ENCODE results near the gene SUMO3. TPM values are rescaled to one million over a fixed set of nuclear protein-coding genes. Genes with fewer than 3 reads are reported as not detected.

Gene SUMO3
- total RNA-seq, 2 experiments from 2014 or later = 60.3 to 85.5 TPM

DNA sequence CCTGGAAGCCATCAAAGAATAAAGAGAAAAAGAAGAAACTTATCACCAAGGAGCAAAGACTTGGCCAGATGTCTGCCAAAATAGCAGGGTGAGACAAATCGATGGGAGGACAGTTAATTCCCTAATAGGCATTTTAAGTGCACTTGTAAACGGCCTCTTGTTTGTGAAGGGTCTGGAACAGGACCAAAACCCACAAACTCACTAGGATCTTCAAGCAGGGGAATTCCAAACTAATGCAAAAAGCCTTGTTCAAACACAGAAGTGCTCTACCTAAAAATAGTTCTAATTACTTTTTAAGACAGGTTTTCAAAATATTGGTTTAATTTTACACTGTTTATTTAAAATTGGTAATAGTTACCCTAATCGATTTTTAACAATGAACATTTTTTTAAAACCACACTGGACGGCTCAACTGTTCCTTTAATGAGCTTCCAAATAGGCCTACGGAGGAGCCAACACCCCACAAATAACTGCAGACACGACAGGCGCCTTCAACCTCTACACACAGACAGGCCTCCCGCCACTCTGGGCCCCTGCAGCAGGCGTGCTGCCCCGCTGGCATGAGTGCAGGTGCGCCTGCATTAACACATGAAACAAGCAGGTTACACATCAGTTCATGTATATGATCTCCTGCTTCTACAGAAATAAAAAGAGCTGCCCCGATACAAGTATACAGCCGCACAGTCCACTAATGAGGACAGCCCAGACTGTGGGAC, 32.1 kb downstream of the SUMO3 start:
- Histone ChIP-seq H3K4me3 (ENCODE audit: low read depth, low read length, poor library complexity, severe bottlenecking) (no peak overlapping the region), H2AFZ (ENCODE audit: low read length) (no peak overlapping the region), H4K20me1 (ENCODE audit: insufficient read depth, low read length) (peaks cover 33% of the 10 kb centered on the region), H3K9me2 (ENCODE audit: insufficient read depth, low read length) (no peaks in the 10 kb centered on the region), H3K4me2 (ENCODE audit: low read length) (no peak overlapping the region), H3K27ac (ENCODE audit: low read depth, low read length, poor library complexity, severe bottlenecking) (no peak overlapping the region), H3K79me2 (ENCODE audit: insufficient read depth, low read depth, low read length) (peaks cover 89% of the 10 kb centered on the region), H3K36me3 (ENCODE audit: insufficient read depth, low read length) (peaks cover 93% of the 10 kb centered on the region), H3K4me1 (ENCODE audit: insufficient read depth, low read length, poor library complexity, severe bottlenecking) (peaks cover 10% of the 10 kb centered on the region), H3K9me3 (ENCODE audit: low read length) (no peaks in the 10 kb centered on the region)
- POLR2A ChIA-PET = no interaction called here
- no TSS peak for BruUV-seq (replicated peaks)
- intact Hi-C loops (cut with micrococcal nuclease; ENCODE audit: unreplicated experiment) = no loop called here
- TF ChIP-seq EZH2phosphoT487 (IDR thresholded peaks at IDR 0.05; ENCODE audit: borderline replicate concordance, low read depth, low read length) = no peak
- TF ChIP-seq, protein P1, sequence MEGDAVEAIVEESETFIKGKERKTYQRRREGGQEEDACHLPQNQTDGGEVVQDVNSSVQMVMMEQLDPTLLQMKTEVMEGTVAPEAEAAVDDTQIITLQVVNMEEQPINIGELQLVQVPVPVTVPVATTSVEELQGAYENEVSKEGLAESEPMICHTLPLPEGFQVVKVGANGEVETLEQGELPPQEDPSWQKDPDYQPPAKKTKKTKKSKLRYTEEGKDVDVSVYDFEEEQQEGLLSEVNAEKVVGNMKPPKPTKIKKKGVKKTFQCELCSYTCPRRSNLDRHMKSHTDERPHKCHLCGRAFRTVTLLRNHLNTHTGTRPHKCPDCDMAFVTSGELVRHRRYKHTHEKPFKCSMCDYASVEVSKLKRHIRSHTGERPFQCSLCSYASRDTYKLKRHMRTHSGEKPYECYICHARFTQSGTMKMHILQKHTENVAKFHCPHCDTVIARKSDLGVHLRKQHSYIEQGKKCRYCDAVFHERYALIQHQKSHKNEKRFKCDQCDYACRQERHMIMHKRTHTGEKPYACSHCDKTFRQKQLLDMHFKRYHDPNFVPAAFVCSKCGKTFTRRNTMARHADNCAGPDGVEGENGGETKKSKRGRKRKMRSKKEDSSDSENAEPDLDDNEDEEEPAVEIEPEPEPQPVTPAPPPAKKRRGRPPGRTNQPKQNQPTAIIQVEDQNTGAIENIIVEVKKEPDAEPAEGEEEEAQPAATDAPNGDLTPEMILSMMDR (conservative IDR thresholded peaks at IDR 0.05; ENCODE audit: low read length) = no peak
- no peak for DNase-seq (ENCODE audit: low spot score)
- CTCF ChIA-PET (ENCODE audit: unreplicated experiment) = no interaction called here

DNA sequence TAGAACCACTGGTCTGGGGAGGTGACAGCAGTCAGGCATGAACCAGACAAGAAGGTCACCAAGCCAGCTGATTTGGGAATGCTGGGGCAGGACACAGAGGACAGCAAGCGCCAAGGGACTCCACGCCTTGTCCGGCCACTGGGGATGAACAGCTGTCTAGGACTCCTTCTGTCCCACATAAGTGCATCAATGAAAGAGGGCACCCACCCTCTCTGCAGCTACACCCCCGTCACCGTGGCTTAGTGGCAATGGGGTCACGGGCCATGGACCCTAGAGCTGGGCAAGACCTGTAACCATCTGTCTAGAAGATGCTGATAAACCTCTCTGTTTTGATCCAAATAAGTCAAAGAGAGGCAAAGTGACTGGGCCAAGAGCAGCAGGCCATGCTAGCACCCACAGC, 33.1 kb downstream of the SUMO3 start:
- Histone ChIP-seq H3K4me1 (ENCODE audit: insufficient read depth, low read length, poor library complexity, severe bottlenecking) (peaks cover under 1% of the 10 kb centered on the region), H3K36me3 (ENCODE audit: insufficient read depth, low read length) (peaks cover 93% of the 10 kb centered on the region), H3K4me2 (ENCODE audit: low read length) (no peak overlapping the region), H3K79me2 (ENCODE audit: insufficient read depth, low read depth, low read length) (peaks cover 79% of the 10 kb centered on the region), H3K9me3 (ENCODE audit: low read length) (no peaks in the 10 kb centered on the region), H2AFZ (ENCODE audit: low read length) (no peak overlapping the region), H3K27ac (ENCODE audit: low read depth, low read length, poor library complexity, severe bottlenecking) (no peak overlapping the region), H3K9me2 (ENCODE audit: insufficient read depth, low read length) (no peaks in the 10 kb centered on the region), H3K4me3 (ENCODE audit: low read depth, low read length, poor library complexity, severe bottlenecking) (no peak overlapping the region), H4K20me1 (ENCODE audit: insufficient read depth, low read length) (peaks cover 29% of the 10 kb centered on the region)
- CTCF ChIA-PET (ENCODE audit: unreplicated experiment) = no interaction called here
- intact Hi-C loops (cut with micrococcal nuclease; ENCODE audit: unreplicated experiment) = no loop called here
- BruUV-seq (replicated peaks) = no TSS peak
- no peak for TF ChIP-seq EZH2phosphoT487 (IDR thresholded peaks at IDR 0.05; ENCODE audit: borderline replicate concordance, low read depth, low read length)
- TF ChIP-seq, protein P1 (conservative IDR thresholded peaks at IDR 0.05; ENCODE audit: low read length) = no peak
- DNase-seq (ENCODE audit: low spot score) = no peak
- POLR2A ChIA-PET = no interaction called here

DNA sequence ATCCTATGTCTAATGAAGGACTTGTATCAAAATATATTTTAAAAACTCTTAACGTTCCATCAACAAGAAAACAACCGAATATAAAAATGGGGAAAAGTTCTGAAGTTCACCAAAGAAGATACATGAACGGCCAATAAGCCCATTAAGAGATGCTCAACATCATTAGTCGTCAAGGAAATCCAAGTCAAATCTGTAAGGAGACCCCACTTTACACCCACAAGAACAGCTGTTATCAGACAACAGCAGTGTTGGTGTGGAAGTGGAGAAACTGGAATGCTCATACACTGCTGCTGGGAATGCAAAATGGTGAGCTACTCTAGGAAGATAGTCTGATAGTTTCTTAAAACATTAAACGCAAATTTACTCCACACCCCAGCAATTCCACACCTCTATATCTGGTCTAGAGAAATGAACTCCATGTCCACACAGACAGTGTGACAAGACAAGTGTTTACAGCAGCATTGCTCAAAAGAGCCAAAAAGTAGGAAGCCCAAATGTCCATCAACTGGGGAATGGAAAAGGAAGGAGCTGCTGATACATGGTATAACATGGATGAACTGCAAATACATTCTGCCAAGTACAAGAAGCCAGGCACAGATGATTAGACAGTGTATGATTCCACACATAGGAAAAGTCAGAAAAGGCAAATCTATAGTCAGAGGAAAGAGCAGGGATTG, 34.7 kb downstream of the SUMO3 start:
- peaks cover 20% of the 10 kb centered on the region; the same call in 1 of the 2 replicates for H4K20me1 ChIP-seq (ENCODE audit: insufficient read depth, low read length)
- intact Hi-C loops (cut with micrococcal nuclease; ENCODE audit: unreplicated experiment) = no loop called here

More for the DNA sequence above, 34.7 kb downstream of the SUMO3 start:
- no peak for TF ChIP-seq EZH2phosphoT487 (IDR thresholded peaks at IDR 0.05; ENCODE audit: borderline replicate concordance, low read depth, low read length)
- TF ChIP-seq, protein P1 (conservative IDR thresholded peaks at IDR 0.05; ENCODE audit: low read length) = no peak
- CTCF ChIA-PET (ENCODE audit: unreplicated experiment) = no interaction called here
- Histone ChIP-seq H3K27ac (ENCODE audit: low read depth, low read length, poor library complexity, severe bottlenecking) (no peak overlapping the region), H3K79me2 (ENCODE audit: insufficient read depth, low read depth, low read length) (peaks cover 70% of the 10 kb centered on the region), H2AFZ (ENCODE audit: low read length) (no peak overlapping the region), H3K4me2 (ENCODE audit: low read length) (no peak overlapping the region), H3K4me1 (ENCODE audit: insufficient read depth, low read length, poor library complexity, severe bottlenecking) (no peaks in the 10 kb centered on the region), H3K9me2 (ENCODE audit: insufficient read depth, low read length) (no peaks in the 10 kb centered on the region), H3K4me3 (ENCODE audit: low read depth, low read length, poor library complexity, severe bottlenecking) (no peak overlapping the region), H3K36me3 (ENCODE audit: insufficient read depth, low read length) (peaks cover 95% of the 10 kb centered on the region), H3K9me3 (ENCODE audit: low read length) (no peaks in the 10 kb centered on the region)
- DNase-seq (ENCODE audit: low spot score) = no peak
- no TSS peak for BruUV-seq (replicated peaks)
- POLR2A ChIA-PET = interaction anchor here (0.7 kb wide), 1 partner anchor 8 kb away, joined by 3 read pairs; no protein-coding TSS in a partner anchor
